ENCODE measurements around the gene RARA.

RARA gene

GRCh38 chr17:40291281-40291664 is 17.7 kb upstream of the RARA start:
- Histone ChIP-seq H3K79me2 (ENCODE audit: insufficient read depth, low read depth) (peaks cover 45% of the 10 kb centered on the region), H3K27ac (no peak overlapping the region; the same call in 1 of the 2 replicates), H3K36me3 (ENCODE audit: insufficient read depth) (peaks cover 5% of the 10 kb centered on the region; the same call in 1 of the 2 replicates), H3K27me3 (ENCODE audit: insufficient read depth, low read depth) (no peaks in the 10 kb centered on the region), H4K20me1 (ENCODE audit: insufficient read depth) (0 out of 2 replicates have a peak, but pooled peaks cover 3% of the 10 kb centered on the region), H3K4me1 (ENCODE audit: low read depth, poor library complexity, severe bottlenecking) (peaks cover 32% of the 10 kb centered on the region), H3K4me3 (IDR thresholded peaks at IDR 0.05; ENCODE audit: insufficient read depth, low read depth, low read length) (no peak overlapping the region), H2AFZ (ENCODE audit: low read depth) (no peak overlapping the region), H3K4me2 (no peak overlapping the region), H3K9ac (no peak overlapping the region; the same call in 1 of the 2 replicates)
- no peak for TF ChIP-seq CTCF (conservative IDR thresholded peaks at IDR 0.05; ENCODE audit: low read depth, low read length)

- Histone ChIP-seq H3K4me1 (ENCODE audit: low read depth, poor library complexity, severe bottlenecking) (peaks cover 29% of the 10 kb centered on the region), H3K9ac (no peak overlapping the region), H3K4me3 (IDR thresholded peaks at IDR 0.05; ENCODE audit: insufficient read depth, low read depth, low read length) (no peak overlapping the region), H3K4me2 (no peak overlapping the region), H3K36me3 (ENCODE audit: insufficient read depth) (peaks cover 15% of the 10 kb centered on the region; the same call in 1 of the 2 replicates), H3K79me2 (ENCODE audit: insufficient read depth, low read depth) (peaks cover 39% of the 10 kb centered on the region), H3K27me3 (ENCODE audit: insufficient read depth, low read depth) (no peaks in the 10 kb centered on the region), H3K27ac (no peak overlapping the region), H2AFZ (ENCODE audit: low read depth) (no peak overlapping the region), H4K20me1 (ENCODE audit: insufficient read depth) (0 out of 2 replicates have a peak, but pooled peaks cover 3% of the 10 kb centered on the region)
- no peak for TF ChIP-seq CTCF (conservative IDR thresholded peaks at IDR 0.05; ENCODE audit: low read depth, low read length)
Measured at GRCh38 chr17:40293363-40293762, 15.6 kb upstream of the RARA start.

GRCh38 chr17:40295488-40296436 is 13.2 kb upstream of the RARA start:
- TF ChIP-seq CTCF (conservative IDR thresholded peaks at IDR 0.05; ENCODE audit: low read depth, low read length), result no peak
- H3K27ac ChIP-seq, result no peak overlapping the region
- H3K9ac ChIP-seq, result no peak overlapping the region
- H3K27me3 ChIP-seq (ENCODE audit: insufficient read depth, low read depth), result no peaks in the 10 kb centered on the region
- H2AFZ ChIP-seq (ENCODE audit: low read depth), result no peak overlapping the region
- H3K4me1 ChIP-seq (ENCODE audit: low read depth, poor library complexity, severe bottlenecking), result peaks cover 11% of the 10 kb centered on the region
- H3K4me2 ChIP-seq, result no peak overlapping the region
- no peaks in the 10 kb centered on the region for H4K20me1 ChIP-seq (ENCODE audit: insufficient read depth)
- H3K36me3 ChIP-seq (ENCODE audit: insufficient read depth), result peaks cover 18% of the 10 kb centered on the region; the same call in 1 of the 2 replicates
- H3K79me2 ChIP-seq (ENCODE audit: insufficient read depth, low read depth), result peaks cover 15% of the 10 kb centered on the region; the same call in 1 of the 2 replicates
- H3K4me3 ChIP-seq (IDR thresholded peaks at IDR 0.05; ENCODE audit: insufficient read depth, low read depth, low read length), result no peak overlapping the region

- 0 out of 2 replicates have a peak, but pooled peaks cover 2% of the 10 kb centered on the region for H3K79me2 ChIP-seq (ENCODE audit: insufficient read depth, low read depth)
- H2AFZ ChIP-seq (ENCODE audit: low read depth), result no peak overlapping the region
- H3K4me3 ChIP-seq (IDR thresholded peaks at IDR 0.05; ENCODE audit: insufficient read depth, low read depth, low read length), result no peak overlapping the region
- H3K36me3 ChIP-seq (ENCODE audit: insufficient read depth), result peaks cover 21% of the 10 kb centered on the region; the same call in 1 of the 2 replicates
- no peak overlapping the region for H3K4me2 ChIP-seq
- peaks cover 11% of the 10 kb centered on the region for H3K4me1 ChIP-seq (ENCODE audit: low read depth, poor library complexity, severe bottlenecking)
- H3K9ac ChIP-seq, result no peak overlapping the region
- no peak overlapping the region for H3K27ac ChIP-seq
- H4K20me1 ChIP-seq (ENCODE audit: insufficient read depth), result no peaks in the 10 kb centered on the region
- no peaks in the 10 kb centered on the region for H3K27me3 ChIP-seq (ENCODE audit: insufficient read depth, low read depth)
- TF ChIP-seq CTCF (conservative IDR thresholded peaks at IDR 0.05; ENCODE audit: low read depth, low read length), result no peak
Measured at GRCh38 chr17:40297511-40297910, 11.5 kb upstream of the RARA start.

Data from KMS-11 (cell line).